DOHH2 (cell line): Measurements from ENCODE around the gene LANCL1.

ENCODE experiments used
- H3F3A ChIP-seq: fragments of 200-600 bp; sonication (generic), shearing (Covaris generic); 2 replicates; pipeline ENCODE4 v1.6.0; 2016; ENCODE audit warnings: antibody characterized with exemption, mild to moderate bottlenecking; ENCODE audit not compliant: control insufficient read depth, insufficient read depth
- H3K27ac ChIP-seq: fragments of 200-600 bp; sonication (generic); 2 replicates; pipeline ENCODE4 v1.5.1; 2014; ENCODE audit warnings: low read depth, mild to moderate bottlenecking, low read length, moderate library complexity
- H3K27me3 ChIP-seq: fragments of 200-600 bp; sonication (generic); 2 replicates; pipeline ENCODE4 v1.6.1; 2014; ENCODE audit warnings: mild to moderate bottlenecking, low read length, mixed read lengths; ENCODE audit not compliant: control insufficient read depth
- H3K36me3 ChIP-seq: fragments of 200-600 bp; sonication (generic); 2 replicates; pipeline ENCODE4 v1.6.1; 2014; ENCODE audit warnings: mild to moderate bottlenecking, low read length, moderate library complexity, mixed read lengths; ENCODE audit not compliant: control insufficient read depth
- H3K4me1 ChIP-seq: fragments of 200-600 bp; sonication (generic); 2 replicates; pipeline ENCODE4 v1.6.1; 2014; ENCODE audit warnings: mild to moderate bottlenecking, low read length, mixed read lengths; ENCODE audit not compliant: control insufficient read depth
- H3K4me2 ChIP-seq: fragments of 200-600 bp; sonication (generic); 2 replicates; pipeline ENCODE4 v1.6.0; 2014; ENCODE audit warnings: mild to moderate bottlenecking, low read length, moderate library complexity
- H3K4me3 ChIP-seq: fragments of 200-600 bp; sonication (generic); 2 replicates; pipeline ENCODE4 v1.5.1; 2014; ENCODE audit warnings: mild to moderate bottlenecking, low read length, mixed read lengths
- H3K79me2 ChIP-seq: fragments of 200-600 bp; sonication (generic); 2 replicates; pipeline ENCODE4 v1.6.1; 2014; ENCODE audit warnings: mild to moderate bottlenecking, low read length, mixed read lengths; ENCODE audit not compliant: control insufficient read depth
- H3K9me2 ChIP-seq: fragments of 200-600 bp; sonication (generic); replicated peaks from 2 replicates; pipeline ENCODE4 v1.6.1; 2014; ENCODE audit warnings: mild to moderate bottlenecking, low read length, mixed read lengths; ENCODE audit not compliant: control insufficient read depth
- H3K9me3 ChIP-seq: fragments of 200-600 bp; sonication (generic); 2 replicates; pipeline ENCODE4 v1.6.1; 2014; ENCODE audit warnings: antibody characterized with exemption, low read length, mixed read lengths; ENCODE audit not compliant: control insufficient read depth, insufficient read depth
- H4K20me1 ChIP-seq: fragments of 200-600 bp; sonication (generic); 2 replicates; pipeline ENCODE4 v1.6.0; 2014; ENCODE audit warnings: low read depth, mild to moderate bottlenecking, antibody characterized with exemption, low read length, moderate library complexity; ENCODE audit not compliant: control insufficient read depth, insufficient read depth
- EZH2phosphoT487 ChIP-seq: fragments of 200-600 bp; sonication (generic); IDR thresholded peaks from 2 replicates; pipeline ENCODE4 v1.6.1; 2017; ENCODE audit warnings: borderline replicate concordance, mild to moderate bottlenecking, antibody characterized with exemption, low read length, moderate library complexity, mixed read lengths
- TF ChIP-seq, protein P1 (sequence below): fragments of 200-600 bp; sonication (generic); IDR thresholded peaks from one replicate; pipeline ENCODE4 v1.5.1; 2014; ENCODE audit warnings: antibody characterized with exemption, mild to moderate bottlenecking, low read depth, low read length; ENCODE audit not compliant: poor library complexity, severe bottlenecking

Gene LANCL1

DNA sequence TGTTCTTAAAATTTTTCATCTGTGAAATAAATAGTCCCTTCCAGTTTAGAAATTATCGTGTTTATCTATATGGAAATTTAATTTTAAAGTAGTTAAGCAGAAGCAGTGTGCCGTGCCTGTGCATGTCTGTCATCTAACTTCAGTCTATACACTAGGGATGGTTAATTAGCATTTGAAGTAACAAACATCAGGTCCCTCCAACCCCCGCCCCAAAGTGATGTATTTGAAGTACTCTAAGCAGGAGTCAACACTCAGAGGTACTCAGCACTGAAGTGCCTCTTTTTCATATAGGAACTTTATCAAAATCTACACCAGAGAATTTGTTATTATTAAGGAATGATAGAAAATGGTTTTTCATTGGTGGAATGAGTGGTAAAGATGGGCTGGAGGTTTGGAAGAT, 33.0 kb downstream of the LANCL1 start:
- TF ChIP-seq, protein P1, sequence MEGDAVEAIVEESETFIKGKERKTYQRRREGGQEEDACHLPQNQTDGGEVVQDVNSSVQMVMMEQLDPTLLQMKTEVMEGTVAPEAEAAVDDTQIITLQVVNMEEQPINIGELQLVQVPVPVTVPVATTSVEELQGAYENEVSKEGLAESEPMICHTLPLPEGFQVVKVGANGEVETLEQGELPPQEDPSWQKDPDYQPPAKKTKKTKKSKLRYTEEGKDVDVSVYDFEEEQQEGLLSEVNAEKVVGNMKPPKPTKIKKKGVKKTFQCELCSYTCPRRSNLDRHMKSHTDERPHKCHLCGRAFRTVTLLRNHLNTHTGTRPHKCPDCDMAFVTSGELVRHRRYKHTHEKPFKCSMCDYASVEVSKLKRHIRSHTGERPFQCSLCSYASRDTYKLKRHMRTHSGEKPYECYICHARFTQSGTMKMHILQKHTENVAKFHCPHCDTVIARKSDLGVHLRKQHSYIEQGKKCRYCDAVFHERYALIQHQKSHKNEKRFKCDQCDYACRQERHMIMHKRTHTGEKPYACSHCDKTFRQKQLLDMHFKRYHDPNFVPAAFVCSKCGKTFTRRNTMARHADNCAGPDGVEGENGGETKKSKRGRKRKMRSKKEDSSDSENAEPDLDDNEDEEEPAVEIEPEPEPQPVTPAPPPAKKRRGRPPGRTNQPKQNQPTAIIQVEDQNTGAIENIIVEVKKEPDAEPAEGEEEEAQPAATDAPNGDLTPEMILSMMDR: no peak
- TF ChIP-seq EZH2phosphoT487: no peak
- no peaks in the 10 kb centered on the region for H3K9me2 ChIP-seq
- peaks cover 12% of the 10 kb centered on the region for H3K36me3 ChIP-seq
- H3K27me3 ChIP-seq: no peaks in the 10 kb centered on the region
- no peaks in the 10 kb centered on the region for H3K4me1 ChIP-seq
- no peaks in the 10 kb centered on the region; the same call in 1 of the 2 replicates for H3K9me3 ChIP-seq
- no peak overlapping the region for H3K27ac ChIP-seq
- H3K4me3 ChIP-seq: no peak overlapping the region
- no peak overlapping the region for H3K4me2 ChIP-seq
- no peaks in the 10 kb centered on the region for H3K79me2 ChIP-seq
- H4K20me1 ChIP-seq: no peaks in the 10 kb centered on the region
- no peaks in the 10 kb centered on the region for H3F3A ChIP-seq

DNA sequence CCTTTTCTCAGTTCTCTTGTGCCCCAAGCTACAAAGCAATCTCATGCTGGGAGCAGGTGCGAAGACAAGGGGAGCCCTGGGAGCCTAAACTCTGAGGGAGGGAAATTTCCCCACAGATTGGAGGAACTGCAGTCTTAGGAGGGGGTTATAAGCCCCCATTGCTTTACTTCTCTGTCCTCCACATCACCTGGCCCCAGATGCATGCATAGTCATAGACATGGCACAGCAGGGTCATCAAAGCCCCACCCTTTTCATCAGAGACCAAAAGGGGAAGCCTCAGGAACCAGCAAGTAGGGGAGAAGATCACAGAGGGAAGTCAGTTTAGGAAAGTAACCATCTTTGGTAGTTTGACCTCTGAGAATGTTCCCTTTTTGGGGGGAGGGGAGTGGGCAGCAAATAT, 33.7 kb downstream of the LANCL1 start:
- H3K9me3 ChIP-seq: no peaks in the 10 kb centered on the region; the same call in 1 of the 2 replicates
- H4K20me1 ChIP-seq: no peaks in the 10 kb centered on the region
- no peaks in the 10 kb centered on the region for H3K9me2 ChIP-seq
- no peak overlapping the region for H3K4me2 ChIP-seq
- no peaks in the 10 kb centered on the region for H3K4me1 ChIP-seq
- no peaks in the 10 kb centered on the region for H3K27me3 ChIP-seq
- no peaks in the 10 kb centered on the region for H3F3A ChIP-seq
- H3K36me3 ChIP-seq: peaks cover 12% of the 10 kb centered on the region
- no peak for TF ChIP-seq EZH2phosphoT487
- TF ChIP-seq, protein P1: no peak
- no peak overlapping the region for H3K27ac ChIP-seq
- no peaks in the 10 kb centered on the region for H3K79me2 ChIP-seq
- H3K4me3 ChIP-seq: no peak overlapping the region

DNA sequence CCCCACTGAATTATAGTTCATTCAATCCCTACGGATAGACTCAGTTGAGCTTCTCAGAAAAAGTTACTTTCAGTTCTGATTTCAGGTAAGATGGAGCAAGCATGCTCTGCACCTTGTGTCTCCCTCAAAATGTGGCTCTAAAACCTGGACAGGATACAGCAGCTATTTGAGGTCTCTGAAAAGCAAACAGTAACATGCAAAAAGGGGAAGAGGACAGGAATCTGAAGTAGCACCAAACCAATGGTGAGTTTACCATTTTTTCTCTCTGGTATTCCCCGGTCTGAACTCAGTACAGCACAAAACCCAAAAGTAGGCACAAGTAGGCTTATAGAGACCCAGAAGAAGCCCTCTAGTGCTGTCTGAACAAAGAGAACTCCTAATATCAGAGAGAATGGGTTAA, 34.1 kb downstream of the LANCL1 start:
- Histone ChIP-seq H3K9me2 (no peaks in the 10 kb centered on the region), H3K27ac (no peak overlapping the region), H3K4me3 (no peak overlapping the region), H3K9me3 (no peaks in the 10 kb centered on the region), H4K20me1 (no peaks in the 10 kb centered on the region), H3K36me3 (peaks cover 12% of the 10 kb centered on the region), H3K4me1 (no peaks in the 10 kb centered on the region), H3K27me3 (no peaks in the 10 kb centered on the region), H3F3A (no peaks in the 10 kb centered on the region), H3K79me2 (no peaks in the 10 kb centered on the region), H3K4me2 (no peak overlapping the region)
- TF ChIP-seq, protein P1: no peak
- no peak for TF ChIP-seq EZH2phosphoT487

DNA sequence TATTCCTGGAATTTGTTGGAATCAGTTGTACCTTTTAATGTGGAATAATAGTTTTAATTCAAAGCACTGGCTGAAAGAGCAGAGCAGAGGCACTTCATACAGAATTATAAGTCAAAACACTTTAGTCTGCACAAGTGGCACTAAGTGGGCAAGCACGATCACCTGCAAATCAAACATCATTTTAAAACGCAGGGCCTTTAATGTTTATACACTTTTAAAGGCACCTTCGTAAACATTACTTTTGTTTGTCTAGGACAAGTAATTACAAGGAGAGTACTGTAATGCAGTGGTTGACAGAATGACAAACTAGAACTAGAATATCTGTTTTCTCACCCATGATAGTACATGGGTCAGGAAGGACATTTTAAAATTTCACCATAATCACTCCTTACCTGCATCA, 36.4 kb downstream of the LANCL1 start:
- no peak for TF ChIP-seq EZH2phosphoT487
- TF ChIP-seq, protein P1: no peak
- Histone ChIP-seq H3K27me3 (no peaks in the 10 kb centered on the region), H3K79me2 (no peaks in the 10 kb centered on the region), H3K9me2 (no peaks in the 10 kb centered on the region), H3F3A (no peaks in the 10 kb centered on the region), H3K4me2 (no peak overlapping the region), H3K27ac (no peak overlapping the region), H3K9me3 (no peaks in the 10 kb centered on the region), H4K20me1 (no peaks in the 10 kb centered on the region), H3K4me1 (no peaks in the 10 kb centered on the region), H3K4me3 (no peak overlapping the region), H3K36me3 (peaks cover 27% of the 10 kb centered on the region)
